HEK293 (cell line): ENCODE measurements around the gene ZNF79.

Experiments used
- CTCF ChIA-PET: fragments of 350-600 bp; formaldehyde crosslinking; extraction: SDS; loops from one replicate; lab custom pipeline; 2021; ENCODE audit warnings: antibody characterized with exemption; lab: Yijun Ruan, JAX
- POLR2A ChIA-PET: fragments of 300-600 bp; formaldehyde crosslinking; extraction: SDS; loops from one replicate; lab custom pipeline; 2020; ENCODE audit warnings: antibody characterized with exemption, inconsistent platforms; lab: Yijun Ruan, JAX
- H3K27ac ChIP-seq: fragments of 200-500 bp; sonication (Bioruptor generic); 2 replicates; pipeline ENCODE4 v1.5.1; 2014; ENCODE audit warnings: low read depth, low read length, control low read depth, inconsistent platforms; ENCODE audit errors: extremely low read depth
- H3K36me3 ChIP-seq, 2 experiments: fragments of 200-500 bp in 1 of 2; sonication (Bioruptor generic) in 1 of 2; 1 replicate in 1 of 2; 2 replicates in 1 of 2; pipeline ENCODE4 v1.5.1; 2014 to 2017; ENCODE audit warnings: inconsistent platforms in 2 of 2, low read length in 2 of 2; ENCODE audit not compliant: control insufficient read depth in 2 of 2, insufficient read depth in 1 of 2
- H3K4me1 ChIP-seq: fragments of 200-500 bp; sonication (Bioruptor generic); 2 replicates; pipeline ENCODE4 v1.5.1; 2014; ENCODE audit warnings: mild to moderate bottlenecking, low read length, inconsistent platforms; ENCODE audit not compliant: control insufficient read depth, insufficient read depth
- H3K4me3 ChIP-seq: 2 replicates; pipeline ENCODE4 v1.5.1; 2011; ENCODE audit warnings: low read depth, mild to moderate bottlenecking, control low read depth, low read length, moderate library complexity
- H3K9me3 ChIP-seq: fragments of 200-500 bp; sonication (Bioruptor generic); 2 replicates; pipeline ENCODE4 v1.5.1; 2014; ENCODE audit warnings: low read depth, low read length, inconsistent platforms; ENCODE audit not compliant: control insufficient read depth, insufficient read depth
- IKZF3 ChIP-seq: fragments of 450-650 bp; IDR thresholded peaks from 2 replicates; pipeline ENCODE4 v1.5.0; 2018; ENCODE audit warnings: missing biosample characterization, mild to moderate bottlenecking, missing genetic modification characterization, moderate library complexity
- INSM2 ChIP-seq: fragments of 450-650 bp; formaldehyde crosslinking; IDR thresholded peaks from 2 replicates; pipeline ENCODE4 v1.5.1; 2016; ENCODE audit warnings: missing biosample characterization, missing genetic modification characterization
- MZF1 ChIP-seq: fragments of 450-650 bp; formaldehyde crosslinking; IDR thresholded peaks from 2 replicates; pipeline ENCODE4 v1.5.1; 2017; ENCODE audit warnings: missing biosample characterization, missing genetic modification characterization, borderline replicate concordance
- RBAK ChIP-seq: fragments of 450-650 bp; formaldehyde crosslinking; IDR thresholded peaks from 2 replicates; pipeline ENCODE4 v1.5.1; 2016; ENCODE audit warnings: missing biosample characterization, missing genetic modification characterization
- ZNF169 ChIP-seq: fragments of 450-650 bp; formaldehyde crosslinking; IDR thresholded peaks from 2 replicates; pipeline ENCODE4 v1.5.1; 2016; ENCODE audit warnings: missing biosample characterization, missing genetic modification characterization
- ZNF341 ChIP-seq: fragments of 450-650 bp; formaldehyde crosslinking; IDR thresholded peaks from 2 replicates; pipeline ENCODE4; 2016; ENCODE audit warnings: low read depth, missing biosample characterization, missing genetic modification characterization
- ZNF350 ChIP-seq: fragments of 450-650 bp; formaldehyde crosslinking; IDR thresholded peaks from 2 replicates; pipeline ENCODE4 v1.5.0; 2017; ENCODE audit warnings: missing biosample characterization, mild to moderate bottlenecking, missing genetic modification characterization
- ZNF404 ChIP-seq: fragments of 450-650 bp; formaldehyde crosslinking; IDR thresholded peaks from 2 replicates; pipeline ENCODE4 v1.5.1; 2017; ENCODE audit warnings: missing biosample characterization, missing genetic modification characterization
- ZNF561 ChIP-seq: fragments of 450-650 bp; IDR thresholded peaks from 2 replicates; pipeline ENCODE4 v1.5.1; 2018; ENCODE audit warnings: missing biosample characterization, missing genetic modification characterization, borderline replicate concordance
- ZNF658 ChIP-seq: fragments of 450-650 bp; formaldehyde crosslinking; IDR thresholded peaks from 2 replicates; pipeline ENCODE4; 2016; ENCODE audit warnings: missing biosample characterization, missing genetic modification characterization
- TF ChIP-seq, protein P1 (sequence below): fragments of 450-650 bp; formaldehyde crosslinking; IDR thresholded peaks from 2 replicates; pipeline ENCODE4 v1.5.1; 2016; ENCODE audit warnings: missing biosample characterization, missing genetic modification characterization, borderline replicate concordance
- TF ChIP-seq, protein P2 (sequence below): fragments of 450-650 bp; formaldehyde crosslinking; IDR thresholded peaks from 2 replicates; pipeline ENCODE4 v1.5.1; 2016; ENCODE audit warnings: missing biosample characterization, missing genetic modification characterization
- TF ChIP-seq, protein P3 (sequence below): fragments of 450-650 bp; formaldehyde crosslinking; IDR thresholded peaks from 2 replicates; pipeline ENCODE4 v1.5.1; 2016; ENCODE audit warnings: missing biosample characterization, missing genetic modification characterization

Gene ZNF79

GRCh38 chr9:127399736-127400269 lies 24.4 kb upstream of the ZNF79 start:
- H3K36me3 ChIP-seq, result peaks cover 0 to 44% of the 10 kb centered on the region in 2 experiments; a peak in 1 of 3 replicates
- no peak overlapping the region for H3K4me3 ChIP-seq
- no peak for TF ChIP-seq ZNF658 (tag by site-specific recombination)
- no peak for TF ChIP-seq INSM2
- TF ChIP-seq IKZF3 (tag by site-specific recombination), result no peak
- no peak for TF ChIP-seq ZNF350 (tag by site-specific recombination)
- TF ChIP-seq, protein P1, sequence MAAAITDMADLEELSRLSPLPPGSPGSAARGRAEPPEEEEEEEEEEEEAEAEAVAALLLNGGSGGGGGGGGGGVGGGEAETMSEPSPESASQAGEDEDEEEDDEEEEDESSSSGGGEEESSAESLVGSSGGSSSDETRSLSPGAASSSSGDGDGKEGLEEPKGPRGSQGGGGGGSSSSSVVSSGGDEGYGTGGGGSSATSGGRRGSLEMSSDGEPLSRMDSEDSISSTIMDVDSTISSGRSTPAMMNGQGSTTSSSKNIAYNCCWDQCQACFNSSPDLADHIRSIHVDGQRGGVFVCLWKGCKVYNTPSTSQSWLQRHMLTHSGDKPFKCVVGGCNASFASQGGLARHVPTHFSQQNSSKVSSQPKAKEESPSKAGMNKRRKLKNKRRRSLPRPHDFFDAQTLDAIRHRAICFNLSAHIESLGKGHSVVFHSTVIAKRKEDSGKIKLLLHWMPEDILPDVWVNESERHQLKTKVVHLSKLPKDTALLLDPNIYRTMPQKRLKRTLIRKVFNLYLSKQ (tag by site-specific recombination), result no peak
- no peak for TF ChIP-seq MZF1 (tag by site-specific recombination)
- CTCF ChIA-PET, result interaction anchor here (1.0 to 1.7 kb wide), 4 partner anchors 81 to 186 kb away, joined by 3 to 5 read pairs (median 4); no protein-coding TSS in a partner anchor
- POLR2A ChIA-PET, result interaction anchor here (0.5 to 0.7 kb wide), 3 partner anchors 198 to 1238 kb away, joined by 4 to 5 read pairs (median 5); no protein-coding TSS in a partner anchor
- H3K4me1 ChIP-seq, result 0 out of 2 replicates have a peak, but pooled peaks cover 5% of the 10 kb centered on the region
- no peak overlapping the region for H3K27ac ChIP-seq
- no peaks in the 10 kb centered on the region for H3K9me3 ChIP-seq

GRCh38 chr9:127402401-127403090 lies 21.6 kb upstream of the ZNF79 start:
- POLR2A ChIA-PET, result interaction anchor here (0.6 kb wide), 1 partner anchor 218 kb away, joined by 8 read pairs; no protein-coding TSS in a partner anchor
- 0 out of 2 replicates have a peak, but pooled peaks cover 2% of the 10 kb centered on the region for H3K4me1 ChIP-seq
- TF ChIP-seq ZNF341 (tag by site-specific recombination) (peak; percentile 57), RBAK (tag by site-specific recombination) (no peak), ZNF169 (tag by site-specific recombination) (no peak), ZNF404 (tag by site-specific recombination) (no peak), ZNF561 (tag by site-specific recombination) (no peak)
- TF ChIP-seq, protein P2, sequence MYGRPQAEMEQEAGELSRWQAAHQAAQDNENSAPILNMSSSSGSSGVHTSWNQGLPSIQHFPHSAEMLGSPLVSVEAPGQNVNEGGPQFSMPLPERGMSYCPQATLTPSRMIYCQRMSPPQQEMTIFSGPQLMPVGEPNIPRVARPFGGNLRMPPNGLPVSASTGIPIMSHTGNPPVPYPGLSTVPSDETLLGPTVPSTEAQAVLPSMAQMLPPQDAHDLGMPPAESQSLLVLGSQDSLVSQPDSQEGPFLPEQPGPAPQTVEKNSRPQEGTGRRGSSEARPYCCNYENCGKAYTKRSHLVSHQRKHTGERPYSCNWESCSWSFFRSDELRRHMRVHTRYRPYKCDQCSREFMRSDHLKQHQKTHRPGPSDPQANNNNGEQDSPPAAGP (tag by site-specific recombination), result no peak
- TF ChIP-seq, protein P3, sequence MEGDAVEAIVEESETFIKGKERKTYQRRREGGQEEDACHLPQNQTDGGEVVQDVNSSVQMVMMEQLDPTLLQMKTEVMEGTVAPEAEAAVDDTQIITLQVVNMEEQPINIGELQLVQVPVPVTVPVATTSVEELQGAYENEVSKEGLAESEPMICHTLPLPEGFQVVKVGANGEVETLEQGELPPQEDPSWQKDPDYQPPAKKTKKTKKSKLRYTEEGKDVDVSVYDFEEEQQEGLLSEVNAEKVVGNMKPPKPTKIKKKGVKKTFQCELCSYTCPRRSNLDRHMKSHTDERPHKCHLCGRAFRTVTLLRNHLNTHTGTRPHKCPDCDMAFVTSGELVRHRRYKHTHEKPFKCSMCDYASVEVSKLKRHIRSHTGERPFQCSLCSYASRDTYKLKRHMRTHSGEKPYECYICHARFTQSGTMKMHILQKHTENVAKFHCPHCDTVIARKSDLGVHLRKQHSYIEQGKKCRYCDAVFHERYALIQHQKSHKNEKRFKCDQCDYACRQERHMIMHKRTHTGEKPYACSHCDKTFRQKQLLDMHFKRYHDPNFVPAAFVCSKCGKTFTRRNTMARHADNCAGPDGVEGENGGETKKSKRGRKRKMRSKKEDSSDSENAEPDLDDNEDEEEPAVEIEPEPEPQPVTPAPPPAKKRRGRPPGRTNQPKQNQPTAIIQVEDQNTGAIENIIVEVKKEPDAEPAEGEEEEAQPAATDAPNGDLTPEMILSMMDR (tag by site-specific recombination), result no peak
- TF ChIP-seq, all 188 proteins: peak for 1
- CTCF ChIA-PET, result interaction anchor here (1.0 kb wide), 2 partner anchors 9 to 16 kb away, joined by 4 to 5 read pairs; no protein-coding TSS in a partner anchor
- H3K9me3 ChIP-seq, result no peaks in the 10 kb centered on the region
- H3K36me3 ChIP-seq, result peaks cover 0 to 58% of the 10 kb centered on the region in 2 experiments; a peak in 1 of 3 replicates
- H3K4me3 ChIP-seq, result no peak overlapping the region
- H3K27ac ChIP-seq, result no peak overlapping the region
